ENCODE measurements around the gene SLC31A2.

Gene SLC31A2

DNA sequence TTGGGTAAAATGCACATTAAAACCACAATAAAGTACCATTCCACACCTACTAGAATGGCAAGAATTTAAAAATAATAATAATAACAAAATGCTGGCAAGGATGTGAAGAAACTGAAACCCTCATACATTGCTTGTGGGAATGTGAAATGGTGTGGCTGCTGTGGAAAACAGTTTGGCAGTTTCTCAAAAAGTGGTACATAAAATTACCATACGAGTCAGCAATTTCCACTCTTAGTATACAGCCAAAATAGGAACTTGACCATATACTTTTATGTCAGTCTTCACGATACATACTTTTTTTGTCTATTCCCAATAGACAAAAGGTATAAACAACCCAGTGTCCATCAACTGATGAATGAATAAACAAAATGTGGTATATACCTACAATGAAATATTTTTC lies 54.6 kb downstream of the SLC31A2 start:
- TF ChIP-seq TAF1 (IDR thresholded peaks at IDR 0.05; ENCODE audit: borderline replicate concordance, insufficient read depth, low read length) (no peak), FOXP2 (optimal IDR thresholded peaks at IDR 0.05; ENCODE audit: borderline replicate concordance, extremely low read depth, extremely low read length, insufficient read depth) (no peak)
- TF ChIP-seq, protein P1, sequence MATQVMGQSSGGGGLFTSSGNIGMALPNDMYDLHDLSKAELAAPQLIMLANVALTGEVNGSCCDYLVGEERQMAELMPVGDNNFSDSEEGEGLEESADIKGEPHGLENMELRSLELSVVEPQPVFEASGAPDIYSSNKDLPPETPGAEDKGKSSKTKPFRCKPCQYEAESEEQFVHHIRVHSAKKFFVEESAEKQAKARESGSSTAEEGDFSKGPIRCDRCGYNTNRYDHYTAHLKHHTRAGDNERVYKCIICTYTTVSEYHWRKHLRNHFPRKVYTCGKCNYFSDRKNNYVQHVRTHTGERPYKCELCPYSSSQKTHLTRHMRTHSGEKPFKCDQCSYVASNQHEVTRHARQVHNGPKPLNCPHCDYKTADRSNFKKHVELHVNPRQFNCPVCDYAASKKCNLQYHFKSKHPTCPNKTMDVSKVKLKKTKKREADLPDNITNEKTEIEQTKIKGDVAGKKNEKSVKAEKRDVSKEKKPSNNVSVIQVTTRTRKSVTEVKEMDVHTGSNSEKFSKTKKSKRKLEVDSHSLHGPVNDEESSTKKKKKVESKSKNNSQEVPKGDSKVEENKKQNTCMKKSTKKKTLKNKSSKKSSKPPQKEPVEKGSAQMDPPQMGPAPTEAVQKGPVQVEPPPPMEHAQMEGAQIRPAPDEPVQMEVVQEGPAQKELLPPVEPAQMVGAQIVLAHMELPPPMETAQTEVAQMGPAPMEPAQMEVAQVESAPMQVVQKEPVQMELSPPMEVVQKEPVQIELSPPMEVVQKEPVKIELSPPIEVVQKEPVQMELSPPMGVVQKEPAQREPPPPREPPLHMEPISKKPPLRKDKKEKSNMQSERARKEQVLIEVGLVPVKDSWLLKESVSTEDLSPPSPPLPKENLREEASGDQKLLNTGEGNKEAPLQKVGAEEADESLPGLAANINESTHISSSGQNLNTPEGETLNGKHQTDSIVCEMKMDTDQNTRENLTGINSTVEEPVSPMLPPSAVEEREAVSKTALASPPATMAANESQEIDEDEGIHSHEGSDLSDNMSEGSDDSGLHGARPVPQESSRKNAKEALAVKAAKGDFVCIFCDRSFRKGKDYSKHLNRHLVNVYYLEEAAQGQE (IDR thresholded peaks at IDR 0.05; ENCODE audit: insufficient read depth in 1 of 2, low read depth in 2 of 2, low read length in 2 of 2) = no peak

DNA sequence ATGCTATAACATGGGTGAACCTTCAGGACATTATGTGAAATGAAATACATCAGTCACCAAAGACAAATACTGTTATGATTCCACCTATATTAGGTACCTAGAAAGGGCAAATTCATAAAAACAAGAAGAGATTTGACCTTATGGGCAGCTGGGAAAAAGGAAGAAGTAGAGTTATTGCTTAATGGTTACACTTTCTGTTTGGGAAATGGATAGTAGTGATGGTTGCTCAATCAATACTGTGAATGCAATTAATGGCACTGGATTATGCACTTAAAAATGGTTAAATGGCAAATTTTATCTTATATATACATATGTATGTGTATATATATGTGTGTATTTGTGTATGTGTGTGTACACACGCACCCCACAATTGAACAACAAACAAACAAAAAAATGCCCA lies 55.1 kb downstream of the SLC31A2 start:
- no peak for TF ChIP-seq TAF1 (IDR thresholded peaks at IDR 0.05; ENCODE audit: borderline replicate concordance, insufficient read depth, low read length)
- no peak for TF ChIP-seq SIN3A (IDR thresholded peaks at IDR 0.05; ENCODE audit: borderline replicate concordance, insufficient read depth, low read length)
- TF ChIP-seq, protein P1 (IDR thresholded peaks at IDR 0.05; ENCODE audit: insufficient read depth in 1 of 2, low read depth in 2 of 2, low read length in 2 of 2) = no peak
- no peak for TF ChIP-seq FOXP2 (optimal IDR thresholded peaks at IDR 0.05; ENCODE audit: borderline replicate concordance, extremely low read depth, extremely low read length, insufficient read depth)
- TF ChIP-seq POLR2AphosphoS5 (IDR thresholded peaks at IDR 0.05; ENCODE audit: low read depth, low read length) = no peak

DNA sequence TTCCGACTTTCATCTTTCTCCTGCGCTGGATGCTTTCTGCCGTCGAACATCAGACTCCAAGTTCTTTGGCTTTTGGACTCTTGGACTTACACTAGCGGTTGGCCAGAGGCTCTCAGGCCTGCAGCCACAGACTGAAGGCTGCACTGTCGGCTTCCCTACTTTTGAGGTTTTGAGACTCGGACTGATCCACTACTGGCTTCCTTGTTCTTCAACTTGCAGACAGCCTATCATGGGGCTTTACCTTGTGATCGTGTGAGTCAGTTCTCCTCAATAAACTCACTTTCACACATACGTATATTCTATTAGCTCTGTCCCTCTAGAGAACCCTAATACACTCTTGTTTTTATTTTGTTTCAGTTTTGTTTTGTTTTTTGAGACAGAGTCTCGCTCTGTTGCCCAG lies 60.0 kb downstream of the SLC31A2 start:
- TF ChIP-seq FOXP2 (optimal IDR thresholded peaks at IDR 0.05; ENCODE audit: borderline replicate concordance, extremely low read depth, extremely low read length, insufficient read depth) = no peak
- TF ChIP-seq, protein P1 (IDR thresholded peaks at IDR 0.05; ENCODE audit: insufficient read depth in 1 of 2, low read depth in 2 of 2, low read length in 2 of 2) = no peak
- TF ChIP-seq SIN3A (IDR thresholded peaks at IDR 0.05; ENCODE audit: borderline replicate concordance, insufficient read depth, low read length) = no peak
- TF ChIP-seq POLR2AphosphoS5 (IDR thresholded peaks at IDR 0.05; ENCODE audit: low read depth, low read length) = no peak
- TF ChIP-seq TAF1 (IDR thresholded peaks at IDR 0.05; ENCODE audit: borderline replicate concordance, insufficient read depth, low read length) = no peak

Data from PFSK-1 (cell line).